GM23338 (cell line): ENCODE measurements around the gene ADGRD1.

Experiments used
- CREB1 ChIP-seq: fragments of 250-450 bp; sonication (Bioruptor Pico); IDR thresholded peaks from 2 replicates; pipeline ENCODE4 v1.5.0; 2020; ENCODE audit warnings: low read depth, mild to moderate bottlenecking, moderate library complexity
- EZH2 ChIP-seq: fragments of 200-600 bp; sonication (generic); IDR thresholded peaks from one replicate; pipeline ENCODE4 v1.8.0; 2017; ENCODE audit warnings: antibody characterized with exemption, mild to moderate bottlenecking, low read depth; ENCODE audit not compliant: unreplicated experiment
- EZH2phosphoT487 ChIP-seq: fragments of 200-600 bp; sonication (generic); IDR thresholded peaks from one replicate; pipeline ENCODE4 v1.8.1; 2018; ENCODE audit warnings: antibody characterized with exemption; ENCODE audit not compliant: unreplicated experiment
- JUNB ChIP-seq: IDR thresholded peaks from one replicate; pipeline ENCODE4 v1.6.1; 2016; ENCODE audit warnings: antibody characterized with exemption; ENCODE audit not compliant: unreplicated experiment
- NANOG ChIP-seq: IDR thresholded peaks from 2 replicates; pipeline ENCODE4 v1.6.1; 2016; ENCODE audit warnings: antibody characterized with exemption, borderline replicate concordance
- POLR2AphosphoS5 ChIP-seq: IDR thresholded peaks from 2 replicates; pipeline ENCODE4 v1.6.1; 2016; ENCODE audit warnings: antibody characterized with exemption, low read depth
- REST ChIP-seq: IDR thresholded peaks from one replicate; pipeline ENCODE4 v1.6.1; 2018; ENCODE audit warnings: antibody characterized with exemption; ENCODE audit not compliant: unreplicated experiment
- STAT1 ChIP-seq: IDR thresholded peaks from one replicate; pipeline ENCODE4 v1.6.1; 2016; ENCODE audit warnings: antibody characterized with exemption; ENCODE audit not compliant: unreplicated experiment
- ZNF462 ChIP-seq: fragments of 250-450 bp; sonication (Bioruptor Pico); IDR thresholded peaks from 2 replicates; pipeline ENCODE4 v1.5.0; 2020; ENCODE audit warnings: mild to moderate bottlenecking, moderate library complexity
- TF ChIP-seq, protein P1 (sequence below), 2 experiments: fragments of 200-600 bp in 1 of 2; sonication (generic) in 1 of 2; conservative IDR thresholded peaks; 2 replicates each; pipeline versions ENCODE4 v1.5.1 to v1.6.1; 2016 to 2017; ENCODE audit warnings: antibody characterized with exemption in 2 of 2, low read depth in 2 of 2, mild to moderate bottlenecking in 2 of 2, moderate library complexity in 1 of 2
- TF ChIP-seq, protein P2 (sequence below): IDR thresholded peaks from 2 replicates; pipeline ENCODE4 v1.6.1; 2016; ENCODE audit warnings: antibody characterized with exemption

- TF ChIP-seq EZH2phosphoT487 (no peak), REST (no peak), EZH2 (no peak), POLR2AphosphoS5 (no peak), CREB1 (CRISPR knock-in tag) (no peak), STAT1 (no peak), JUNB (no peak), ZNF462 (no peak), NANOG (no peak)
- TF ChIP-seq, protein P1, sequence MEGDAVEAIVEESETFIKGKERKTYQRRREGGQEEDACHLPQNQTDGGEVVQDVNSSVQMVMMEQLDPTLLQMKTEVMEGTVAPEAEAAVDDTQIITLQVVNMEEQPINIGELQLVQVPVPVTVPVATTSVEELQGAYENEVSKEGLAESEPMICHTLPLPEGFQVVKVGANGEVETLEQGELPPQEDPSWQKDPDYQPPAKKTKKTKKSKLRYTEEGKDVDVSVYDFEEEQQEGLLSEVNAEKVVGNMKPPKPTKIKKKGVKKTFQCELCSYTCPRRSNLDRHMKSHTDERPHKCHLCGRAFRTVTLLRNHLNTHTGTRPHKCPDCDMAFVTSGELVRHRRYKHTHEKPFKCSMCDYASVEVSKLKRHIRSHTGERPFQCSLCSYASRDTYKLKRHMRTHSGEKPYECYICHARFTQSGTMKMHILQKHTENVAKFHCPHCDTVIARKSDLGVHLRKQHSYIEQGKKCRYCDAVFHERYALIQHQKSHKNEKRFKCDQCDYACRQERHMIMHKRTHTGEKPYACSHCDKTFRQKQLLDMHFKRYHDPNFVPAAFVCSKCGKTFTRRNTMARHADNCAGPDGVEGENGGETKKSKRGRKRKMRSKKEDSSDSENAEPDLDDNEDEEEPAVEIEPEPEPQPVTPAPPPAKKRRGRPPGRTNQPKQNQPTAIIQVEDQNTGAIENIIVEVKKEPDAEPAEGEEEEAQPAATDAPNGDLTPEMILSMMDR (conservative IDR thresholded peaks at IDR 0.05; ENCODE audit: low read depth in 2 of 2) = no peak
- TF ChIP-seq, protein P2, sequence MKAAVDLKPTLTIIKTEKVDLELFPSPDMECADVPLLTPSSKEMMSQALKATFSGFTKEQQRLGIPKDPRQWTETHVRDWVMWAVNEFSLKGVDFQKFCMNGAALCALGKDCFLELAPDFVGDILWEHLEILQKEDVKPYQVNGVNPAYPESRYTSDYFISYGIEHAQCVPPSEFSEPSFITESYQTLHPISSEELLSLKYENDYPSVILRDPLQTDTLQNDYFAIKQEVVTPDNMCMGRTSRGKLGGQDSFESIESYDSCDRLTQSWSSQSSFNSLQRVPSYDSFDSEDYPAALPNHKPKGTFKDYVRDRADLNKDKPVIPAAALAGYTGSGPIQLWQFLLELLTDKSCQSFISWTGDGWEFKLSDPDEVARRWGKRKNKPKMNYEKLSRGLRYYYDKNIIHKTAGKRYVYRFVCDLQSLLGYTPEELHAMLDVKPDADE = no peak
Measured at GRCh38 chr12:130948136-130948535, 5.6 kb upstream of the ADGRD1 start.
